Muscle of leg (tissue), 9 donors: ENCODE results near the gene CALCOCO1. TPM values are rescaled to one million over a fixed set of nuclear protein-coding genes. Genes with fewer than 3 reads are reported as not detected.

Experiments
- polyA plus RNA-seq, 8 donors: library from polyadenylated mRNA; unstranded; fragments of 120-200 nt; gene quantifications; one replicate each; pipeline versions ENCODE4 v1.2.1 to v1.2.3, GENCODE V29; 2013; ENCODE audit warnings: inconsistent platforms in 1 of 8, low replicate concordance in 1 of 8; ENCODE audit not compliant: insufficient read length in 8 of 8, insufficient read depth in 1 of 8
- total RNA-seq: library from RNA; stranded (reverse); fragments of 120-200 nt; gene quantifications from one replicate; pipeline ENCODE4 v1.2.4, GENCODE V29; 2013

Gene CALCOCO1
- total and polyA plus RNA-seq, 9 donors: 65.9 to 96.6 (median 77.5) TPM

Other genes starting within 250 kb of the CALCOCO1 start
- 15.3 TPM for gene MAP3K12, start 228.0 kb downstream of the CALCOCO1 start, total RNA-seq
- gene MAP3K12, start 228.0 kb downstream of the CALCOCO1 start, polyA plus RNA-seq: 10 to 100 TPM; 12.1 to 19.7 (median 14.6) TPM
- gene TARBP2, start 226.2 kb downstream of the CALCOCO1 start, total RNA-seq: 26.2 TPM
- 10 to 100 TPM; 24.0 to 31.6 (median 26.7) TPM for gene TARBP2, start 226.2 kb downstream of the CALCOCO1 start, polyA plus RNA-seq
- gene NPFF, start 220.0 kb downstream of the CALCOCO1 start, total RNA-seq: 0.98 TPM
- gene NPFF, start 220.0 kb downstream of the CALCOCO1 start, polyA plus RNA-seq: 1 to 10 TPM in 2 of 8 donors, under 1 TPM in 5, not detected in 1; 0.49 to 2.5 (median 0.88) TPM
- 18.8 TPM for gene ATF7, start 101.1 kb downstream of the CALCOCO1 start, total RNA-seq
- gene ATF7, start 101.1 kb downstream of the CALCOCO1 start, polyA plus RNA-seq: 10 to 100 TPM; 40.6 to 53.5 (median 47.2) TPM
- 443 TPM for gene ATP5MC2, start 51.4 kb downstream of the CALCOCO1 start, total RNA-seq
- 100 to 1,000 TPM; 622 to 893 (median 774) TPM for gene ATP5MC2, start 51.4 kb downstream of the CALCOCO1 start, polyA plus RNA-seq
- gene CISTR, start 24.5 kb upstream of the CALCOCO1 start, total RNA-seq: not detected
- gene CISTR, start 24.5 kb upstream of the CALCOCO1 start, polyA plus RNA-seq: not detected
- 0.04 TPM for gene HOXC13, start 211.4 kb upstream of the CALCOCO1 start, total RNA-seq
- gene HOXC13, start 211.4 kb upstream of the CALCOCO1 start, polyA plus RNA-seq: under 1 TPM in 3 of 8 donors, not detected in 5; 0.05 to 0.45 (median 0.08) TPM
- gene HOXC12, start 227.5 kb upstream of the CALCOCO1 start, total RNA-seq: not detected
- under 1 TPM in 7 of 8 donors, not detected in 1; 0.06 to 0.30 (median 0.08) TPM for gene HOXC12, start 227.5 kb upstream of the CALCOCO1 start, polyA plus RNA-seq
- 2.9 TPM for gene HOXC11, start 245.7 kb upstream of the CALCOCO1 start, total RNA-seq
- gene HOXC11, start 245.7 kb upstream of the CALCOCO1 start, polyA plus RNA-seq: 1 to 10 TPM; 6.6 to 9.3 (median 7.6) TPM
- gene HOTAIR, start 247.5 kb upstream of the CALCOCO1 start, total RNA-seq: 1.8 TPM
- gene HOTAIR, start 247.5 kb upstream of the CALCOCO1 start, polyA plus RNA-seq: 10 to 100 TPM in 1 of 8 donors, 1 to 10 TPM in 7; 2.2 to 13.2 (median 4.1) TPM